Measurements from ENCODE around the gene LRRC2.
"Not testable (repeated sequence)": the region's sequence is repeated elsewhere in the genome, so short reads cannot be mapped to it uniquely, and the experiment has no call there.

Gene LRRC2

GRCh38 chr3:46579756-46580286 lies 13.7 kb upstream of the LRRC2 start:
- H3K4me3 ChIP-seq (ENCODE audit: low read depth, low read length): no peak overlapping the region
- TF ChIP-seq CTCF (IDR thresholded peaks at IDR 0.05; ENCODE audit: low read depth, low read length): no peak

- no peak for TF ChIP-seq CTCF (IDR thresholded peaks at IDR 0.05; ENCODE audit: low read depth, low read length)
- H3K4me3 ChIP-seq (ENCODE audit: low read depth, low read length): no peak overlapping the region
Observed at GRCh38 chr3:46578973-46579755, 13.1 kb upstream of the LRRC2 start.

GRCh38 chr3:46577580-46578249 lies 11.6 kb upstream of the LRRC2 start:
- not testable (repeated sequence) for H3K4me3 ChIP-seq (ENCODE audit: low read depth, low read length)

- no peak overlapping the region for H3K4me3 ChIP-seq (ENCODE audit: low read depth, low read length)
Observed at GRCh38 chr3:46576879-46577278, 10.8 kb upstream of the LRRC2 start.

GRCh38 chr3:46576386-46576785 lies 10.3 kb upstream of the LRRC2 start:
- H3K4me3 ChIP-seq (ENCODE audit: low read depth, low read length): no peak overlapping the region
- no peak for TF ChIP-seq CTCF (IDR thresholded peaks at IDR 0.05; ENCODE audit: low read depth, low read length)

More at GRCh38 chr3:46576879-46577278, 10.8 kb upstream of the LRRC2 start:
- no peak for TF ChIP-seq CTCF (IDR thresholded peaks at IDR 0.05; ENCODE audit: low read depth, low read length)

- no peak for TF ChIP-seq CTCF (IDR thresholded peaks at IDR 0.05; ENCODE audit: low read depth, low read length)
- H3K4me3 ChIP-seq (ENCODE audit: low read depth, low read length): no peak overlapping the region
Observed at GRCh38 chr3:46575577-46576222, 9.6 kb upstream of the LRRC2 start.

- TF ChIP-seq CTCF (IDR thresholded peaks at IDR 0.05; ENCODE audit: low read depth, low read length): no peak
- no peak overlapping the region for H3K4me3 ChIP-seq (ENCODE audit: low read depth, low read length)
Observed at GRCh38 chr3:46574881-46575576, 8.9 kb upstream of the LRRC2 start.
